HEK293 (cell line): ENCODE results near the gene C12orf57.

Experiments used
- BCL11B ChIP-seq: fragments of 450-650 bp; formaldehyde crosslinking; IDR thresholded peaks from 2 replicates; pipeline ENCODE4 v1.5.1; 2016; ENCODE audit warnings: low read depth, missing biosample characterization, missing genetic modification characterization
- HIC1 ChIP-seq: fragments of 450-650 bp; formaldehyde crosslinking; IDR thresholded peaks from 2 replicates; pipeline ENCODE4 v1.5.1; 2016; ENCODE audit warnings: missing biosample characterization, missing genetic modification characterization
- HOXD13 ChIP-seq: sonication (generic); formaldehyde crosslinking; IDR thresholded peaks from 2 replicates; pipeline ENCODE4 v1.8.0; 2022; ENCODE audit warnings: missing genetic modification reagents, borderline replicate concordance
- IKZF3 ChIP-seq: fragments of 450-650 bp; IDR thresholded peaks from 2 replicates; pipeline ENCODE4 v1.5.0; 2018; ENCODE audit warnings: missing biosample characterization, mild to moderate bottlenecking, missing genetic modification characterization, moderate library complexity
- INSM2 ChIP-seq: fragments of 450-650 bp; formaldehyde crosslinking; IDR thresholded peaks from 2 replicates; pipeline ENCODE4 v1.5.1; 2016; ENCODE audit warnings: missing biosample characterization, missing genetic modification characterization
- KLF1 ChIP-seq: fragments of 450-650 bp; formaldehyde crosslinking; IDR thresholded peaks from 2 replicates; pipeline ENCODE4 v1.5.1; 2016; ENCODE audit warnings: missing biosample characterization, missing genetic modification characterization
- KLF7 ChIP-seq: fragments of 450-650 bp; formaldehyde crosslinking; IDR thresholded peaks from 2 replicates; pipeline ENCODE4 v1.5.1; 2016; ENCODE audit warnings: missing biosample characterization, missing genetic modification characterization, borderline replicate concordance
- MYNN ChIP-seq: fragments of 450-650 bp; formaldehyde crosslinking; IDR thresholded peaks from 2 replicates; pipeline ENCODE4 v1.5.1; 2016; ENCODE audit warnings: missing biosample characterization, missing genetic modification characterization, borderline replicate concordance
- PBX3 ChIP-seq: sonication (generic); formaldehyde crosslinking; IDR thresholded peaks from 2 replicates; pipeline ENCODE4 v1.8.1; 2022; ENCODE audit warnings: mild to moderate bottlenecking, moderate library complexity, missing genetic modification reagents
- PRDM1 ChIP-seq: fragments of 450-650 bp; formaldehyde crosslinking; IDR thresholded peaks from 2 replicates; pipeline ENCODE4; 2016; ENCODE audit warnings: missing biosample characterization, missing genetic modification characterization
- SP2 ChIP-seq: fragments of 450-650 bp; formaldehyde crosslinking; IDR thresholded peaks from 2 replicates; pipeline ENCODE4 v1.5.1; 2016; ENCODE audit warnings: missing biosample characterization, missing genetic modification characterization
- SP7 ChIP-seq: fragments of 450-650 bp; formaldehyde crosslinking; IDR thresholded peaks from 2 replicates; pipeline ENCODE4 v1.5.1; 2016; ENCODE audit warnings: missing biosample characterization, missing genetic modification characterization
- TRIM28 ChIP-seq: IDR thresholded peaks from 2 replicates; pipeline ENCODE4 v1.6.1; 2011; ENCODE audit warnings: low read length, control low read depth, borderline replicate concordance
- ZBTB11 ChIP-seq: fragments of 450-650 bp; formaldehyde crosslinking; conservative IDR thresholded peaks from 2 replicates; pipeline ENCODE4 v1.5.1; 2016; ENCODE audit warnings: low read depth, missing biosample characterization, missing genetic modification characterization
- ZBTB20 ChIP-seq: fragments of 450-650 bp; formaldehyde crosslinking; IDR thresholded peaks from 2 replicates; pipeline ENCODE4 v1.5.1; 2016; ENCODE audit warnings: missing biosample characterization, missing genetic modification characterization
- ZNF114 ChIP-seq: fragments of 450-650 bp; formaldehyde crosslinking; IDR thresholded peaks from 2 replicates; pipeline ENCODE4 v1.5.0; 2017; ENCODE audit warnings: missing biosample characterization, missing genetic modification characterization
- ZNF223 ChIP-seq: fragments of 450-650 bp; formaldehyde crosslinking; IDR thresholded peaks from 2 replicates; pipeline ENCODE4 v1.5.1; 2016; ENCODE audit warnings: missing biosample characterization, missing genetic modification characterization
- ZNF398 ChIP-seq: fragments of 450-650 bp; formaldehyde crosslinking; IDR thresholded peaks from 2 replicates; pipeline ENCODE4 v1.5.1; 2017; ENCODE audit warnings: missing biosample characterization, missing genetic modification characterization
- ZNF449 ChIP-seq: fragments of 450-650 bp; formaldehyde crosslinking; IDR thresholded peaks from 2 replicates; pipeline ENCODE4 v1.5.1; 2017; ENCODE audit warnings: missing biosample characterization, mild to moderate bottlenecking, missing genetic modification characterization, moderate library complexity
- ZNF560 ChIP-seq: fragments of 450-650 bp; formaldehyde crosslinking; IDR thresholded peaks from 2 replicates; pipeline ENCODE4 v1.5.1; 2017; ENCODE audit warnings: missing biosample characterization, missing genetic modification characterization, borderline replicate concordance
- ZNF639 ChIP-seq: fragments of 450-650 bp; formaldehyde crosslinking; IDR thresholded peaks from 2 replicates; pipeline ENCODE4 v1.5.1; 2016; ENCODE audit warnings: missing biosample characterization, missing genetic modification characterization
- ZNF776 ChIP-seq: fragments of 450-650 bp; formaldehyde crosslinking; IDR thresholded peaks from 2 replicates; pipeline ENCODE4 v1.5.0; 2017; ENCODE audit warnings: missing biosample characterization, missing genetic modification characterization, borderline replicate concordance
- ZNF785 ChIP-seq: fragments of 450-650 bp; formaldehyde crosslinking; IDR thresholded peaks from 2 replicates; pipeline ENCODE4 v1.5.1; 2016; ENCODE audit warnings: missing biosample characterization, missing genetic modification characterization
- ZNF837 ChIP-seq: fragments of 450-650 bp; formaldehyde crosslinking; IDR thresholded peaks from 2 replicates; pipeline ENCODE4 v1.5.1; 2016; ENCODE audit warnings: missing biosample characterization, missing genetic modification characterization
- ZSCAN30 ChIP-seq: fragments of 450-650 bp; IDR thresholded peaks from 2 replicates; pipeline ENCODE4 v1.5.1; 2018; ENCODE audit warnings: missing biosample characterization, mild to moderate bottlenecking, missing genetic modification characterization, moderate library complexity

Gene C12orf57

GRCh38 chr12:6937481-6938352, 6.1 kb upstream of the C12orf57 start (continued):
- TF ChIP-seq ZBTB11 (tag by site-specific recombination) (peak; percentile 94), INSM2 (tag by site-specific recombination) (peak; percentile 87), BCL11B (tag by site-specific recombination) (no peak), ZNF776 (tag by site-specific recombination) (no peak), ZNF639 (tag by site-specific recombination) (peak; percentile 90), ZSCAN30 (peak; percentile 49; the same call in 1 of the 2 replicates), IKZF3 (tag by site-specific recombination) (peak; percentile 96), ZNF398 (tag by site-specific recombination) (no peak), ZNF449 (0 out of 2 replicates have a peak, but pooled peaks have one; percentile 10), SP7 (tag by site-specific recombination) (peak; percentile 93), ZNF837 (tag by site-specific recombination) (peak; percentile 98), HIC1 (tag by site-specific recombination) (peak; percentile 48), ZNF223 (tag by site-specific recombination) (peak; percentile 81), TRIM28 (peak; percentile 91), KLF1 (0 out of 2 replicates have a peak, but pooled peaks have one; percentile 47), KLF7 (tag by site-specific recombination) (peak; percentile 67; the same call in 1 of the 2 replicates), HOXD13 (no peak), ZNF114 (no peak), ZNF560 (tag by site-specific recombination) (no peak), SP2 (tag by site-specific recombination) (peak; percentile 94), MYNN (tag by site-specific recombination) (0 out of 2 replicates have a peak, but pooled peaks have one; percentile 7), ZBTB20 (tag by site-specific recombination) (peak; percentile 76; the same call in 1 of the 2 replicates), PBX3 (CRISPR knock-in tag) (peak; percentile 96), ZNF785 (no peak; the same call in 1 of the 2 replicates), PRDM1 (tag by site-specific recombination) (peak; percentile 19; the same call in 1 of the 2 replicates)
